Dendritic cell treated with granulocyte-macrophage colony-stimulating factor and Interleukin-4, amounts not matched to agents 40 ng/mL and 50 ng/mL, for 4 days (primary cell): ENCODE results near the gene DCHS2.

ENCODE experiments used
- H3K27ac Mint-ChIP-seq: one replicate; pipeline ENCODE4 v1.8.0; 2022; ENCODE audit warnings: mild to moderate bottlenecking, mixed read lengths
- H3K27me3 Mint-ChIP-seq: one replicate; pipeline ENCODE4 v1.8.0; 2022; ENCODE audit warnings: mild to moderate bottlenecking, mixed read lengths
- H3K36me3 Mint-ChIP-seq: one replicate; pipeline ENCODE4 v1.8.0; 2022; ENCODE audit warnings: low read depth, mixed read lengths
- H3K4me1 Mint-ChIP-seq: one replicate; pipeline ENCODE4 v1.8.0; 2022; ENCODE audit warnings: low read depth, mixed read lengths
- H3K4me3 Mint-ChIP-seq: one replicate; pipeline ENCODE4 v1.8.0; 2022; ENCODE audit warnings: mild to moderate bottlenecking, moderate library complexity, mixed read lengths
- H3K9me3 Mint-ChIP-seq: one replicate; pipeline ENCODE4 v1.8.0; 2022; ENCODE audit warnings: mixed read lengths
- intact Hi-C: fragments of 100-400 bp; cut with micrococcal nuclease; formaldehyde crosslinking; loops from one replicate; pipeline ENCODE4 v1.15.0; 2022

Gene DCHS2

DNA sequence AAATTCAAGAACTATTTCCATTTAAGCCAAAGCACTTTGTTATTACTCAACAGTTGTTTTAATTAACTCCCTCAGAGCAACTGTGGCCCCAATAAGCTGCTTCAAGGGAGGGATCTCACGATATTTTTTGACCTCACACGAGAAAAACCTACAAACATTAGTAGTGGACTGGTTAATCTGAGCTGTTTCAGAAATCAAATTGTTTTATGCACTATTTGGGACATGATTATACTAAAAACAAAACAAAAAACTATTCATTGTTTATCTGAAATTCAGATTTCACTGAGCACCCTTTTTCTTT is 74.3 kb downstream of the DCHS2 start:
- Mint-ChIP-seq H3K27ac (no peak overlapping the region), H3K9me3 (no peaks in the 10 kb centered on the region), H3K36me3 (no peaks in the 10 kb centered on the region), H3K4me1 (peaks cover 17% of the 10 kb centered on the region), H3K27me3 (peaks cover 21% of the 10 kb centered on the region), H3K4me3 (no peak overlapping the region)
- intact Hi-C loops, result no loop called here

DNA sequence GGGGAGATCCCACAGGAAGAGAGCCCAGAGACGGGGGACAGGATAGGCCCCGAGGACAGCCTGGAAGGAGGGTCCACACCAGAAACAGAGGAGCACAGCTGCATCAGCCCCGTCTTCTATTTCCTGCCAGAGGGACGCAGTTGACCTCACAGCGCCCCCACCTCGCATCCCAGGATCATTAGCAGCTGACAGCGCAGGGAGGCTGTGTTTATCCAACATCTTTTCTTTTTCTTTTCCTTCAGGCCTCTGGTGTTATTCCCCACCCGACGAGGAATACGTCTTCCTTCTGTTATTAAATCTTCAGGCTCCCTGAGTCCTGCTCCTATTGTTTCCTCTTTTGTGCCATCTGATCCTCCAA is 75.4 kb downstream of the DCHS2 start:
- intact Hi-C loops, result no loop called here
- no peaks in the 10 kb centered on the region for H3K36me3 Mint-ChIP-seq
- no peak overlapping the region for H3K4me3 Mint-ChIP-seq
- H3K27me3 Mint-ChIP-seq, result peaks cover 21% of the 10 kb centered on the region
- H3K9me3 Mint-ChIP-seq, result no peaks in the 10 kb centered on the region
- peaks cover 12% of the 10 kb centered on the region for H3K4me1 Mint-ChIP-seq
- H3K27ac Mint-ChIP-seq, result no peak overlapping the region

DNA sequence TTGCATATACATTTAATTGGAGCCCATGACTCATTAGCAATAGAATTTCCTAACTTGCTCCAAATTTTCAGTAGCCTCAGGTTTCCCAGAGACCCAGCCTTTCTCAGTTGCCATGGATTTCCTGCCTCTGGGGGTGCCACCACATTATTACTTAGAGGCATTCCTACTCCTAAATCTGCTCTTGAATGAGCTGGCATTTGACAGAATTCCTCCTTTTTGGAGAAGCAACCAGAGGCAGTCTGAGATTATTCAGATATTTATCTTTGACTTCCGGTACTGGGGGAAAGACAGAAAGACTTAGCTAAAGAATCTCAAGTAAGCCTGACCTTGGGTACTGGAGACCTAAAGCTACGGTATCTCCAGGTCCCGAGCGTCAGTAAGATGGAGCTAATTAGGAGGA is 76.3 kb downstream of the DCHS2 start:
- intact Hi-C loops, result no loop called here
- H3K27ac Mint-ChIP-seq, result no peak overlapping the region
- no peaks in the 10 kb centered on the region for H3K36me3 Mint-ChIP-seq
- peaks cover 12% of the 10 kb centered on the region for H3K4me1 Mint-ChIP-seq
- H3K4me3 Mint-ChIP-seq, result no peak overlapping the region
- no peaks in the 10 kb centered on the region for H3K9me3 Mint-ChIP-seq
- peaks cover 25% of the 10 kb centered on the region for H3K27me3 Mint-ChIP-seq

DNA sequence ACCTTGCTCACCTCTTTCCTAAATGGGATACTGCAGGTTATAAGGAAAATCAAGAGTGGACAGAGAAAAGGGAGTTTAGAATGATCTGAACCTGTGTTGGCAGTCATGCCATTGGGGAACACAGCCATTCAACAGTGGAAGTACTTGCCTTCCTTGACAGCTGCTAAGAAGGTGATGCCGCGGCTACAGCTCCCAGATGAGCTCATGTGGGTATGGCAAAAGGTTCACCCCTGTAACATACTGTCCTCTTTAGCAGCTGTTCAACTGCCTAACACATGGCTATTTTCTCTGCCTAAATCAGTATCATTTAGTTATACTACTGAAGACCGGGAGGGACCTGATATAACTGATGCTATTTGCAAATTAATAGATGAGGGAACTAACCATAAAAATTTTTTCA is 76.8 kb downstream of the DCHS2 start:
- H3K27me3 Mint-ChIP-seq, result peaks cover 25% of the 10 kb centered on the region
- H3K27ac Mint-ChIP-seq, result no peak overlapping the region
- H3K9me3 Mint-ChIP-seq, result no peaks in the 10 kb centered on the region
- H3K4me1 Mint-ChIP-seq, result peaks cover 12% of the 10 kb centered on the region
- no peak overlapping the region for H3K4me3 Mint-ChIP-seq
- intact Hi-C loops, result no loop called here
- H3K36me3 Mint-ChIP-seq, result no peaks in the 10 kb centered on the region

DNA sequence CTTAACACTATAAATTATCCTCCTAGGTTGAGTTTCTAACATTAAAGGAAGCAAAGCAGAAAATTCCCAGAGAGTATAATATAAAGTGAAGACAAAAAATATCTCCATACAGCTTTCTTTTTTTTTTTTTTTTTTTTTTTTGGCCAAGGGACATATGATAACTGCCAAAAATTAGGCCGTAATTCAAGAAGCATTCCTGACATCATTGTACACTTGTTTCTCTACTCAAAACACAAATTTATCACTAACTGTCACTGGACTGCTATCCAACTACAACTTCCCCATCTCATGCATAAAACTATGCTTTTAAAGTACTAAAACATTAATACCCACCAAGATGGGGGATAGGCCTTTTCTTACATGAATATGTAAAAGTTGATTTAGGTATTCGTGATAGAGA is 77.2 kb downstream of the DCHS2 start:
- Mint-ChIP-seq H3K4me1 (peaks cover 12% of the 10 kb centered on the region), H3K9me3 (no peaks in the 10 kb centered on the region), H3K27me3 (peaks cover 25% of the 10 kb centered on the region), H3K27ac (no peak overlapping the region), H3K4me3 (no peak overlapping the region), H3K36me3 (no peaks in the 10 kb centered on the region)
- intact Hi-C loops, result no loop called here

DNA sequence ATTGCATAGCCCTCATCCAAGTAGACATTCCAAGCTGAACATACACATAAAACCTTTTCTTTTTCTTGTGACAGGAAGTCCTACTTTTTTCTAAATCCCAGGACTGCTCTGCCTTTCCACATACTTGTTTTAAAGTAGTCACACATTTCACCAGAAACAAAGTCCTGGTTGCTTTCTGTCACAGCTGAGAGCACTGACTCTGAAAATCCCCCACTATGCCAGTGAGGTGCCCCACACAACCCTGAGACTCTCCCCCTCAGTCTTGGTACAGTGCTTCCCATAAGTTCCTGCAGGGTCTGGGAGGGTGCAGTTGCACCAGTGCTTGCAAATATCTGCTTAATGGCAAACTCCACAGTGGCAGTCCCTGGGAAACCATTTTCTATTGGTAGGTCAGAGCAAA is 84.2 kb downstream of the DCHS2 start:
- Mint-ChIP-seq H3K36me3 (no peaks in the 10 kb centered on the region), H3K27ac (no peak overlapping the region), H3K4me3 (no peak overlapping the region), H3K4me1 (peaks cover 8% of the 10 kb centered on the region), H3K27me3 (peaks cover 6% of the 10 kb centered on the region), H3K9me3 (peaks cover 10% of the 10 kb centered on the region)
- intact Hi-C loops, result no loop called here

DNA sequence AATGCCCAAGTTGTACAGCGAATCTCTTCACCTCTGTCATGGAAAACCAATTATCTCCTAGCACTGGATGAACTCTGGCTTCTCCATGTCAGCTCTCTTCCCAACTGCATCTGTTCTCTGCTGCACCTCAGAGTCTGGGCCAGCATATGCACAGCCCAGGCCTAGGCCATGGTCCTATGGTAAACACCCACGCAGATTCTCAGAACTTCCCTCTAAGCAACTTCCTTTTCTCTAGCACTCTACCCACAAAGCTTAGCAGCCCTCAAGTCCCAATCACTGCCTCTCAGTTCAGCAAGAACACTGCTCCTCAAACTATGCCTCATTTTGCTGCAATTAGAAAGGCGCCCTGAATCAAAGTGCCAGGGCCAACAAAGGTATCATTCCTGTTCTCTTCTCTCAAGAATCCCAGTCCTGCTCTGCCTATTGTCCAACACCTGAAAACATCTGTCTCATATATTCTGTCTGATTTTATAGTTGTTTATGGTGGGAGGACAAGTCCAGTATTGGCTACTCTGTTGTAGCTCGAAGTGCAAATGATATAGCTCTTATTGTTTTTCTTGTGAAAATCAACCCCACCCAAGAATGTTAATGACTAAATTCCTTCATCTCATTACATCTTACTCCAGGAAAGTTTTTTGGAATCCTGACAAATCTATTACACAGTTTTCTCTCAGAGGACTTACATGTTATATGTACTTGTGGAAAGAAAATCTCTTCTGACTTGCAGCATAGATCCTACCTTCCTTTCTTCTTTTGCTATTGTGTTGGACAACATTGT is 85.4 kb downstream of the DCHS2 start:
- peaks cover 6% of the 10 kb centered on the region for H3K27me3 Mint-ChIP-seq
- peaks cover 8% of the 10 kb centered on the region for H3K4me1 Mint-ChIP-seq
- no peak overlapping the region for H3K27ac Mint-ChIP-seq
- H3K4me3 Mint-ChIP-seq, result no peak overlapping the region
- intact Hi-C loops, result no loop called here
- H3K36me3 Mint-ChIP-seq, result no peaks in the 10 kb centered on the region
- peaks cover 12% of the 10 kb centered on the region for H3K9me3 Mint-ChIP-seq

DNA sequence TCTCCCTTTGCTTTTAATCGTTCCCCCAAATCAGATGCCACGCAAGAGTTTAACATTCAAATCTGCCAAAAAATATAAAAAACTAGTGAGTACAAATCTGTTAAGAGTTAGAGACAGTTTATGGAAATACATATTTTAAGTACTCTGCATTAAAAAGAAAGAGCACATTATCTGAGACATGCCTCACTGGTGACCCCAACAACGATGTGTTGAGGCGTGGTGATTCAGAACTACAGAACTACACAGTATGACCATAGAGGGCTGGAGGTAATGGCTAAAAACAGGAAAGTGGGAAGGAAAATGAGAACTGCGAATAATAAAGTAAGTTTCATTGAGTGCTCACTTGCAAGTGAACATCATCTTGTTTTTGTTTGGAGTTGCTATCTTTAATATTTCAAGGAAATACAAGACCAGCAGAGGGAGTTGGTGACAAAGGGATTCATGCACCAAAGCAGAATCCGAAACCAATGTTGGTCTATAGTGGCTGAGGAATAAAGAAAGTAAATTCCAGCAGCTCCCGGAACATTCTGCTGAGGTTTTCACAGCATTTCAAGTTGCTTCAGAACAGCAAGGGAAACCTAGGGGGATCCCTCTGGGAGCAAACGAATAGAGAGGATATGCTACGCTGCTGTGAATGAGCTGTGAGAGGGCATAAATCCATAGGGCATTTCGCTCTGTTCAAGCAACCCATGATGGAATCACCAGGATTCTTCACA is 92.2 kb downstream of the DCHS2 start:
- no peak overlapping the region for H3K4me3 Mint-ChIP-seq
- no peak overlapping the region for H3K27ac Mint-ChIP-seq
- H3K36me3 Mint-ChIP-seq, result no peaks in the 10 kb centered on the region
- H3K27me3 Mint-ChIP-seq, result peaks cover 2% of the 10 kb centered on the region
- peaks cover 12% of the 10 kb centered on the region for H3K9me3 Mint-ChIP-seq
- peaks cover 7% of the 10 kb centered on the region for H3K4me1 Mint-ChIP-seq
- intact Hi-C loops, result no loop called here

DNA sequence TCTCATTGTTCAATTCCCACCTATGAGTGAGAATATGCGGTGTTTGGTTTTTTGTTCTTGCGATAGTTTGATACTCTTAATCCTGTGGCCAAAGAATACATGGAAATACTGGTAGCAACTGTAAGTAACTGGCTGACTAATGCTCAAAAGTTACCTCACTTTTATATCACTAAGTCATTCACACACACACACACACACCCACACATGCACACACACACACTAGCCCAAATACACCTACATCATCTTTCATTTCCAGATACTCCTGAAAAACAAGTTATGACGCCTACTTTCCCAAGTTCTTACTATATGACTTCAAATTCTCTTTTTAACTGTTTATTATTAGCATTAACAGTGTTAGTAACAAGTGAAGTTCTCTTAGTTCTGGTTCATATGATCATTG is 101.3 kb downstream of the DCHS2 start:
- Mint-ChIP-seq H3K36me3 (no peaks in the 10 kb centered on the region), H3K9me3 (no peaks in the 10 kb centered on the region), H3K4me3 (no peak overlapping the region), H3K27me3 (no peaks in the 10 kb centered on the region), H3K4me1 (no peaks in the 10 kb centered on the region), H3K27ac (no peak overlapping the region)
- intact Hi-C loops, result no loop called here

DNA sequence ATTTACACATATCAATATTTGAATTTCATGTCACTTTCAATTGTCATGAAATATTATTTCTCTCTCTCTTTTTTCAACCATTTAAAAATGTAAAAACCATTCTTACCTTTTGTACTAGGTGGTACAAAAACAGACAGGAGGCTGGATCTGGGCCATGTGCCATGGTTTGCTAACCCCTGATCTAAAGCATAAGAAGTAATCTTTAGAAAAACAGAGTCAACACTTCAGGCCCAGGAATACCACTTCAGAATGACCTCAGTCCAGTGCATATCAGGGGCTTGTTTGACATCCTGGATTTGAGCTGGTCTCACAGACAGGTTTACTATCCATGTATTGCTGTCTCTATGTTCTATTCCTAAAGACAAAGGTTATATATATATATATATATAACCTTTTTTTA is 102.5 kb downstream of the DCHS2 start:
- Mint-ChIP-seq H3K36me3 (no peaks in the 10 kb centered on the region), H3K9me3 (no peaks in the 10 kb centered on the region), H3K4me1 (no peaks in the 10 kb centered on the region), H3K27me3 (no peaks in the 10 kb centered on the region), H3K4me3 (no peak overlapping the region), H3K27ac (no peak overlapping the region)
- intact Hi-C loops, result no loop called here

DNA sequence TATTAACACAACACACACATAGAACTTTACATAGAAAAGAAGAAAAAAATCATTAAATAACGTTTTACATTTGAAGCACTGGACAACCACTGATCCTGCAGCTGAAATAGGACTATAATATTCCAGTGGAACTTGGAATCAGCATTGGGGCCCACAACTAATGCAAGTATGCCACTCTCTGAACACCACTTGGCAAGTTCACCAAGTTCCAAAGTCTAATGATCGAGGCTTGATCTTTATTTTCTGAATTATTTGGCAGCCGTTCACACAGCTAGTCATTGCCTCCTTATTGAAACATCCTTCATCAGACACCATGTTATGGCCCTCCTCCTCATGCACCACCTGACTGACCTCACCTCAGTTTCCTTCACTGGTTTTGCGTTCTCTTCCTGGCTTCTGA is 107.6 kb downstream of the DCHS2 start:
- Mint-ChIP-seq H3K9me3 (no peaks in the 10 kb centered on the region), H3K4me3 (no peak overlapping the region), H3K27ac (no peak overlapping the region), H3K4me1 (no peaks in the 10 kb centered on the region), H3K27me3 (no peaks in the 10 kb centered on the region), H3K36me3 (no peaks in the 10 kb centered on the region)
- intact Hi-C loops, result no loop called here

DNA sequence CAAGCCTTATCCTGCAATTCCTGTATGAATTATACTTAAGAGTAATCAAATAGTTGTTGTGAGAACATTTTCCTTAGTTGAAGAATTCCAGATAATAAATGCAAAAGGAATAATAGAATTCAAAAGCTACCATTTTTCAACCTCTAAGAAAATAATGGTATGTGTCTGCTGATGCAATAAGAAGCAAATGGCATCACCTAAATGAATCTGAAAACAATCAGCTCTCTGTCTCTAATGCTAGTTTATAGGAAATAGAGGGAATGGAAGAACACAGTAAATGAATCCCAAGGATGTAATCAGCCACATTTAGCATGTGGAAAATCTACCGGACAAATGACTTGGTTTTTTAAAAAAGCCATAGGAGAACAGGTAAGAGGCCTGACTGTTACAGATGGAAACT is 115.1 kb downstream of the DCHS2 start:
- Mint-ChIP-seq H3K36me3 (no peaks in the 10 kb centered on the region), H3K27me3 (peaks cover 2% of the 10 kb centered on the region), H3K4me3 (no peak overlapping the region), H3K9me3 (peaks cover 9% of the 10 kb centered on the region), H3K27ac (no peak overlapping the region), H3K4me1 (no peaks in the 10 kb centered on the region)
- intact Hi-C loops, result no loop called here

DNA sequence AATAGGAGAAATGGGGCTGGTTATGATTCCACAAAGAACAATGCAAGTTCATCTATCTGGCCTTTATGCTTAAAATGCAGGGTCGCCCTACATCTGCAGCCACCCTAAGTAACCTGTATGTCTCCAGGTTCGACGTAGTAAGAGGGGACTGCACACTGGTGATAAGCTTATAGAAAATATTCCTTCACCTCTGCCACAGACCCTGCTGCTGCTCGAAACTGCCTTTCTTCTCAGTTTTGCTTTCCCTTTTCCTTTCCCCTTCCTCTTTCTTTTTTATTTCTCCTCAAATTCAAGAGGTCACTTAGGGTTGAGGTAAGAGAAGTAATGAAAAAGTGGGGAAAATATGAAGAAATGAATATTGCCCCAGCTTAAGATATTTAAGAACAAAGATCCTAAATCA is 123.5 kb downstream of the DCHS2 start:
- intact Hi-C loops, result no loop called here
- Mint-ChIP-seq H3K27me3 (peaks cover 2% of the 10 kb centered on the region), H3K36me3 (no peaks in the 10 kb centered on the region), H3K27ac (no peak overlapping the region), H3K9me3 (no peaks in the 10 kb centered on the region), H3K4me1 (peaks cover 6% of the 10 kb centered on the region), H3K4me3 (no peak overlapping the region)

DNA sequence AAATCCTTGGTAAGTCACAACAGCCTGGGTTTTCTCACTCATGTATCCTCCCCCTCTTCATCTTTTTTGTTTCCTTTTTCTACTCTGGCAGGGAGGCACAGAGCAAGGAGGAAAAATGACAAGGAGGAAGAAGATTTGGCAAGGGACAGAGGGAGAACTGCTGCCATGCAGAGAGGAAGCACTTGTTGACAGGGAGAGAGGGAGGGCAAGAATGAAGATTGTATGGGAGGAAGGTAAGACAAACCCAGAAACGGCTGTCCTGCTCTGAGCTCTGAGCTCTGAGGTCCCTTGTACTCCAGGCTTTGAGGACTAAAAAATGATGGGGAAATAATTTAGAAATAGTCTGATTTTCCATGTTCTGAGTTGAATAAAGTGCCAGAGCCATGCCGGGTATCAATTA is 123.9 kb downstream of the DCHS2 start:
- Mint-ChIP-seq H3K27ac (no peak overlapping the region), H3K36me3 (no peaks in the 10 kb centered on the region), H3K9me3 (no peaks in the 10 kb centered on the region), H3K4me1 (peaks cover 6% of the 10 kb centered on the region), H3K4me3 (no peak overlapping the region), H3K27me3 (peaks cover 2% of the 10 kb centered on the region)
- intact Hi-C loops, result no loop called here

DNA sequence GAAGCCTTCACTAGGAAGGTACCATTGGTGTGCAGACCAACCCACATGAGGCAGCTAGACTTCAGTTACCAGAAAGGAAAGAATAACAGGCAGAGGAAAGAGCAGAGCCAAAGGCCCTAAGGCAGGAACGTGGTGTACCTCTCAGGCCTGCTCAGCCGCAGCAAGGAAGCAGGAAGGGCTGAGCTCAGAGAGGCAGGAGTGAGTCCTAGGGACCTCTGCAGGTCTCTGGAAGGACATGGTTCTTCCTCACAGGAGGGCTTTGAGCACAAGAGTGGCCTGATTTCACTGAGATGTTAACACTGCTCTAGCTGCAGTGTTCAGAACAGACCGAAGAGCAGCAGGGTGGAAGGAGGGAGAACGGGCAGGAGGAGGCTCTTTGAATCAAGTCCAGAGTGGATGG is 124.6 kb downstream of the DCHS2 start:
- Mint-ChIP-seq H3K9me3 (no peaks in the 10 kb centered on the region), H3K4me1 (peaks cover 6% of the 10 kb centered on the region), H3K36me3 (no peaks in the 10 kb centered on the region), H3K4me3 (no peak overlapping the region), H3K27ac (no peak overlapping the region), H3K27me3 (peaks cover 1% of the 10 kb centered on the region)
- intact Hi-C loops, result no loop called here
